Astrocyte of the spinal cord (primary cell): ENCODE measurements around the gene CD3E.

ENCODE experiments used
- DNase-seq: peaks from one replicate; pipeline ENCODE4 v3.0.0; 2011; ENCODE audit warnings: low read depth, low spot score
- H3K4me3 ChIP-seq: 2 replicates; pipeline ENCODE4 v1.5.1; 2011; ENCODE audit warnings: low read depth, mild to moderate bottlenecking, low read length, moderate library complexity
- in situ Hi-C: cut with HindIII; loops from 2 replicates; pipeline ENCODE4 v1.10.0; 2017; ENCODE audit warnings: low sequenced_read_pairs
- TF ChIP-seq, protein P1 (sequence below): IDR thresholded peaks from 2 replicates; pipeline ENCODE4 v1.5.1; 2012; ENCODE audit warnings: low read depth, mild to moderate bottlenecking, low read length, inconsistent platforms

Gene CD3E

DNA sequence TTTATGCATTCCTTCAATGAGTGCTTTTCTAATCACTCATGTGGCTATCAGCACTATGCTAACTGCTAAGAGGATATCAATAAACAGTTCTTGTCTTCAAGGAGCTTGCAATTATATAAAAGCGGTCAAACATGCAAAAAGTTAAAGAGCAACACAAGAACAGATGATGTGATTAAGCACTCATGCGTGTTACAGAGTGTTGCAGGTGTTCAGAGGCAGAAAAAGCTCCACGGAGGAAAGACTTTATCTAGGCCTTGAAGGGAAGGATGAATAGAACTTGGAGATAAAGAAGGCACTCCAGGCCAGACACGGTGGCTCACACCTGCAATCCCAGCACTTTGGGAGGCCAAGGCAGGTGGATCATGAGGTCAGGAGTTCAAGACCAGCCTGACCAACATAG, 13.6 kb downstream of the CD3E start:
- no peak overlapping the region for H3K4me3 ChIP-seq
- TF ChIP-seq, protein P1, sequence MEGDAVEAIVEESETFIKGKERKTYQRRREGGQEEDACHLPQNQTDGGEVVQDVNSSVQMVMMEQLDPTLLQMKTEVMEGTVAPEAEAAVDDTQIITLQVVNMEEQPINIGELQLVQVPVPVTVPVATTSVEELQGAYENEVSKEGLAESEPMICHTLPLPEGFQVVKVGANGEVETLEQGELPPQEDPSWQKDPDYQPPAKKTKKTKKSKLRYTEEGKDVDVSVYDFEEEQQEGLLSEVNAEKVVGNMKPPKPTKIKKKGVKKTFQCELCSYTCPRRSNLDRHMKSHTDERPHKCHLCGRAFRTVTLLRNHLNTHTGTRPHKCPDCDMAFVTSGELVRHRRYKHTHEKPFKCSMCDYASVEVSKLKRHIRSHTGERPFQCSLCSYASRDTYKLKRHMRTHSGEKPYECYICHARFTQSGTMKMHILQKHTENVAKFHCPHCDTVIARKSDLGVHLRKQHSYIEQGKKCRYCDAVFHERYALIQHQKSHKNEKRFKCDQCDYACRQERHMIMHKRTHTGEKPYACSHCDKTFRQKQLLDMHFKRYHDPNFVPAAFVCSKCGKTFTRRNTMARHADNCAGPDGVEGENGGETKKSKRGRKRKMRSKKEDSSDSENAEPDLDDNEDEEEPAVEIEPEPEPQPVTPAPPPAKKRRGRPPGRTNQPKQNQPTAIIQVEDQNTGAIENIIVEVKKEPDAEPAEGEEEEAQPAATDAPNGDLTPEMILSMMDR, result no peak
- DNase-seq, result no peak
- in situ Hi-C loops, result no loop called here

DNA sequence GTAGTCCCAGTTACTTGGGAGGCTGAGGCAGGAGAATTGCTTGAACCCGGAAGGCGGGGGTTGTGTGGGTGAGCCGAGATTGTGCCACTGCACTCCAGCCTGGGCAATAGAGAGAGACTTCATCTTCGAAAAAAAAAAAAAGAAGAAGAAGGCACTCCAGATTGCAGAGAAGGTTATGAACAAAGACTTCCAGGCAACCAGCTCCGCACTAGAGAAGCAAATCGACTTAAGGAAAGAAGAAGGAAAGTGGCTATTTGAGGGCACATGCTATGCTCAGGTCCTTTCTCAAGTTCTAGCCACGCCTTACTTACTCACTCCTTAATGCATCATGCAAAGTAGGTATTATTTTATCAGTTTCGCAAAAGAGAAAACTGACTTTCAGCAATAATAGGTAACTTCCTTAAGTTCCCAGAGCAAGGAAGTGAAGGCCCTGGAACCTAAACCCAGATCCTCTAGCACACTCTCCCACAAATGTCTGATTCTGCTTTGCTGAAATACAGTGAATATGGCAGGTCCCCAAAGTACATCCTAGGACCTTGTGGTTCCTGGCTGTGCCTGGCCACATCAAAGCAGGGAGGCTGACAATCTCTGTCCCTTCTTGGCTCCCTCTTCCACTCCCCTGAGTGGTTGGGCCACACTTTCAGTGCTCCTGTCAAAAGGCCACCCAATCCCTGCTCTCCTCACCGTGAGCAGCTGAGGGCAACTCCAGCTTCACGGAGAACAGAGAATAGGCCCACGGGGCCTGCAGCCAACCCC, 14.2 kb downstream of the CD3E start:
- in situ Hi-C loops, result no loop called here
- DNase-seq, result no peak
- TF ChIP-seq, protein P1, result no peak
- no peak overlapping the region for H3K4me3 ChIP-seq

DNA sequence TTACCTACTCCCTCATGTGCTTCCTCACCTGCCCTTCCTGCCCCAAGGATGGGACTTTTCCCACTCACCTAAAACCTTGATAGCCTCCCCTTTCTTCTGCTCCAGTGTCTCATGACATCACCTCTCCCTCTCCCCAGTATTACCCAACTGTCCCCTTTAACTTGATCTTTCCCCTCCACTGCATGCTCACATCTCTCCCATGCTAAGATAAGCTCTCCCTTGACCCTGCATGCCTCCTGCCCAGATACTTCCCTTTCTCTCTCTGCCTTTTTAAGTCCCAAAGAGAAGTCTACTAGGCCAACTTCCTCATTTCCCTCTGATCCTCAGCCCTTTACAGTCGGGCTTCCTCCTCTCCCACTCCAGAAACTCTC, 14.8 kb downstream of the CD3E start:
- in situ Hi-C loops, result no loop called here
- no peak for DNase-seq
- TF ChIP-seq, protein P1, result no peak
- no peak overlapping the region for H3K4me3 ChIP-seq

DNA sequence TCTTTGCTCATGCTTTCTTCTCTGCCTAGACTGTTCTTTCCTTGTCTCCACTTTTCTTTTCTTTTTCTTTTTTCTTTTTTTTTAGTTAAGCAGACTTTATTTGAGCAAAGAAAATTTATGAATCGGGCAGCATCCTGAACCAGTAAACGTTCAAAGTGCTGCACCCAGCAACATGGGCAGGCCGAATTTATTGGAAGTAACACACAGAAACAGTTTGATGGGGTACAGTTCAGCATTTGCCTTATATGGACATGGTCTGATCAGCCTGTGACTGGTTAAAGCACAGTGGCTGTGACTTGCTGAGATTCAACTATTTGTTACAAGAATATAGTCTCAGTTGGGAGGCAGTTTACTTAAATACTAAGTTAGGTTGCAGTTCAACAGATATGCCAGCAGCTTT, 16.0 kb downstream of the CD3E start:
- TF ChIP-seq, protein P1, result no peak
- H3K4me3 ChIP-seq, result no peak overlapping the region
- in situ Hi-C loops, result no loop called here
- DNase-seq, result no peak

DNA sequence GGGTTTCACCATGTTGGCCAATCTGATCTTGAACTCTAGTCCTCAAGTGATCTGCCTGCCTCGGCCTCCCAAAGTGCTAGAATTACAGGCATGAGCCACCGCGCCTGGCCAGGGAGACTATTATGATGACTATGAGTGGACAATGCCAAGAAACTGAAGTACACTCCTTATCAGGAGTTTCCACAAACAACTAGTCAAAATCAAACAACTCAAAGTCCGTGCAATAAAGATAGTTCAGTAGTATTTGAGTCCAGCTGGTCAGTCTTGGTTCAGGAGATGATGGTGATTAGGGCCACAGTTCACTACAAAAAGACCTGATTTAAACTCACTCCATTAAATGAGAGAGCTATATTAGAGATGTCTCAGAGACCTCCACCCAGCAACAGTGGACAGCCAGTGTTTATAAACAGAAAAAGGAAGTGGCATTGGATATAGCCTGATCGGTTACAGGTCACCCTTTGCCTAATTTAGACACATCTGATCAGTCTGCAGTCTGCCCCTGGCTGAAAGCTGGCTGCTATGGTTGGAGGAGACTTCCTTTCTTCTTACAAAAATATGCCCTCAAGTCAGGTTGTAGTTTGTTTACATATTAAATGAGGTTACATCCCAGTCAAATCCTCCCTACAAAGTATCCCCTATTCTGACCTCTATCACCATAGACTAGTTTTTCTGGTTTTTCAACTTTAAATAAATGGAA, 17.0 kb downstream of the CD3E start:
- no peak overlapping the region for H3K4me3 ChIP-seq
- in situ Hi-C loops, result no loop called here
- DNase-seq, result no peak
- TF ChIP-seq, protein P1, result no peak

DNA sequence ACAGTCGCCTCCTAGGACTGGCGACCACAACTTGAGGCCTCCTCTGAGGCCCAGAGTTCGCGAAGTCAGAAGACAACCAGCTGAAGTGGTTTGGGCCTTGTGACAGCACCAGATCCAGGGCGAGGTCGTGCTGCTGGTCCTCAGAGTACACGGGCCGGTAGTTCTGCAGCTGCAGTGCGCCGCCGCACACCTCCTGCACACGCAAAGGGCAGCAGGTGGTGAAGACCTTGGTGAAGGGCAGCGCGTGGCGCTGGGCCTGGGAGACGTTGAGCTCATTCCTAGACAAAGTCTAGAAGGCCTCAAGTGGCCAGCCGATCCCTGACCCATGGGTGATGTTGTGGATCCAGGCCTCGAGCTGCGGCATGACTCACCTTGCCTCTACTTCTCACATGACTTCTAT, 18.2 kb downstream of the CD3E start:
- in situ Hi-C loops, result no loop called here
- no peak overlapping the region for H3K4me3 ChIP-seq
- no peak for DNase-seq
- TF ChIP-seq, protein P1, result no peak
